ENCODE results near the gene FIBCD1. TPM values are rescaled to one million over a fixed set of nuclear protein-coding genes. Genes with fewer than 3 reads are reported as not detected.
"Not testable (repeated sequence)": the region's sequence is repeated elsewhere in the genome, so short reads cannot be mapped to it uniquely, and the experiment has no call there.

The FIBCD1 gene
- total RNA-seq, 1 experiment from 2014 or later = 7.1 TPM

GRCh38 chr9:130955947-130956621 is 17.0 kb upstream of the FIBCD1 start:
- Histone ChIP-seq H3K4me2 (ENCODE audit: insufficient read depth, insufficient read length, low read length) (no peak overlapping the region), H2AK5ac (ENCODE audit: insufficient read length, low read length) (no peak overlapping the region), H3K4ac (ENCODE audit: low read depth, low read length) (no peak overlapping the region), H3K9ac (ENCODE audit: extremely low read depth, insufficient read length, low read length) (no peak overlapping the region), H2BK5ac (ENCODE audit: insufficient read length, low read length) (no peak overlapping the region), H4K8ac (replicated peaks; ENCODE audit: insufficient read length, low read depth, low read length) (no peak overlapping the region), H3K79me1 (ENCODE audit: insufficient read depth, low read depth, low read length, poor library complexity, severe bottlenecking) (no peaks in the 10 kb centered on the region), H3T11ph (ENCODE audit: low read length) (no peak overlapping the region), H2BK20ac (ENCODE audit: low read depth, low read length, poor library complexity, severe bottlenecking) (no peak overlapping the region), H4K91ac (ENCODE audit: insufficient read length, low read depth, low read length) (no peak overlapping the region), H3K79me2 (ENCODE audit: insufficient read depth, low read length) (no peaks in the 10 kb centered on the region), H2BK120ac (ENCODE audit: low read depth, low read length, poor library complexity, severe bottlenecking) (no peak overlapping the region), H3K23me2 (ENCODE audit: insufficient read length, low read depth, low read length, poor library complexity, severe bottlenecking) (no peaks in the 10 kb centered on the region), H4K5ac (ENCODE audit: insufficient read length, low read depth, low read length) (no peak overlapping the region), H2AFZ (ENCODE audit: low read length) (no peak overlapping the region), H4K20me1 (ENCODE audit: control insufficient read depth, insufficient read depth, insufficient read length) (no peaks in the 10 kb centered on the region), H3K4me1 (ENCODE audit: insufficient read depth, low read length) (no peaks in the 10 kb centered on the region), H3K14ac (ENCODE audit: insufficient read depth, low read length) (no peak overlapping the region), H3K23ac (ENCODE audit: insufficient read length, low read depth, low read length) (no peak overlapping the region), H3K9me3 (ENCODE audit: control insufficient read depth, low read depth, low read length) (no peaks in the 10 kb centered on the region), H3K56ac (ENCODE audit: insufficient read length, low read depth, low read length) (no peak overlapping the region), H2BK15ac (ENCODE audit: low read depth, low read length) (no peak overlapping the region), H2BK12ac (ENCODE audit: insufficient read length, low read depth, low read length) (no peak overlapping the region), H3K27ac (ENCODE audit: insufficient read length, low read depth, low read length) (no peak overlapping the region), H3K27me3 (ENCODE audit: insufficient read depth, low read length) (no peaks in the 10 kb centered on the region), H3K18ac (ENCODE audit: insufficient read length, low read depth, low read length) (no peak overlapping the region)
- TF ChIP-seq, protein P1, sequence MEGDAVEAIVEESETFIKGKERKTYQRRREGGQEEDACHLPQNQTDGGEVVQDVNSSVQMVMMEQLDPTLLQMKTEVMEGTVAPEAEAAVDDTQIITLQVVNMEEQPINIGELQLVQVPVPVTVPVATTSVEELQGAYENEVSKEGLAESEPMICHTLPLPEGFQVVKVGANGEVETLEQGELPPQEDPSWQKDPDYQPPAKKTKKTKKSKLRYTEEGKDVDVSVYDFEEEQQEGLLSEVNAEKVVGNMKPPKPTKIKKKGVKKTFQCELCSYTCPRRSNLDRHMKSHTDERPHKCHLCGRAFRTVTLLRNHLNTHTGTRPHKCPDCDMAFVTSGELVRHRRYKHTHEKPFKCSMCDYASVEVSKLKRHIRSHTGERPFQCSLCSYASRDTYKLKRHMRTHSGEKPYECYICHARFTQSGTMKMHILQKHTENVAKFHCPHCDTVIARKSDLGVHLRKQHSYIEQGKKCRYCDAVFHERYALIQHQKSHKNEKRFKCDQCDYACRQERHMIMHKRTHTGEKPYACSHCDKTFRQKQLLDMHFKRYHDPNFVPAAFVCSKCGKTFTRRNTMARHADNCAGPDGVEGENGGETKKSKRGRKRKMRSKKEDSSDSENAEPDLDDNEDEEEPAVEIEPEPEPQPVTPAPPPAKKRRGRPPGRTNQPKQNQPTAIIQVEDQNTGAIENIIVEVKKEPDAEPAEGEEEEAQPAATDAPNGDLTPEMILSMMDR (conservative IDR thresholded peaks at IDR 0.05) = no peak
- Mint-ChIP-seq H3K4me1 (peaks cover 6 to 11% of the 10 kb centered on the region in 2 experiments), H3K27me3 (ENCODE audit: low read depth) (peaks cover 11% of the 10 kb centered on the region), H3K36me3 (ENCODE audit: insufficient read depth in 1 of 3, low read depth in 3 of 3) (peaks cover 4 to 12% (median 5%) of the 10 kb centered on the region in 3 experiments), H3K27ac (peak overlapping the region in 1 of 3 experiments; percentile 71; a peak in 1 of 7 replicates), H3K4me3 (no peak overlapping the region), H3K9me3 (peaks cover 10 to 15% of the 10 kb centered on the region in 2 experiments)
- WGBS (ENCODE audit: extremely low coverage, insufficient read length, low lambda C conversion rate) = no CpG with 5 or more reads among the region's 18 CpGs
- no peak for DNase-seq

- H3K79me2 ChIP-seq (ENCODE audit: insufficient read depth, low read length); H4K8ac ChIP-seq (replicated peaks; ENCODE audit: insufficient read length, low read depth, low read length); H4K5ac ChIP-seq (ENCODE audit: insufficient read length, low read depth, low read length); H3K27me3 ChIP-seq (ENCODE audit: insufficient read depth, low read length); H4K20me1 ChIP-seq (ENCODE audit: control insufficient read depth, insufficient read depth, insufficient read length); H2BK120ac ChIP-seq (ENCODE audit: low read depth, low read length, poor library complexity, severe bottlenecking); H3K23me2 ChIP-seq (ENCODE audit: insufficient read length, low read depth, low read length, poor library complexity, severe bottlenecking); H3K4me3 Mint-ChIP-seq; H3K9me3 ChIP-seq (ENCODE audit: control insufficient read depth, low read depth, low read length); H2BK15ac ChIP-seq (ENCODE audit: low read depth, low read length); H2BK5ac ChIP-seq (ENCODE audit: insufficient read length, low read length); H3K27ac ChIP-seq (ENCODE audit: insufficient read length, low read depth, low read length); H3K4ac ChIP-seq (ENCODE audit: low read depth, low read length); H3K4me2 ChIP-seq (ENCODE audit: insufficient read depth, insufficient read length, low read length); H3K18ac ChIP-seq (ENCODE audit: insufficient read length, low read depth, low read length); H3K56ac ChIP-seq (ENCODE audit: insufficient read length, low read depth, low read length); H2AFZ ChIP-seq (ENCODE audit: low read length); H3K27ac Mint-ChIP-seq; H3K23ac ChIP-seq (ENCODE audit: insufficient read length, low read depth, low read length); H3T11ph ChIP-seq (ENCODE audit: low read length); H3K14ac ChIP-seq (ENCODE audit: insufficient read depth, low read length); H4K91ac ChIP-seq (ENCODE audit: insufficient read length, low read depth, low read length); H3K4me1 ChIP-seq (ENCODE audit: insufficient read depth, low read length); DNase-seq; H3K9ac ChIP-seq (ENCODE audit: extremely low read depth, insufficient read length, low read length); H2AK5ac ChIP-seq (ENCODE audit: insufficient read length, low read length); H2BK20ac ChIP-seq (ENCODE audit: low read depth, low read length, poor library complexity, severe bottlenecking); H3K79me1 ChIP-seq (ENCODE audit: insufficient read depth, low read depth, low read length, poor library complexity, severe bottlenecking); H2BK12ac ChIP-seq (ENCODE audit: insufficient read length, low read depth, low read length): not testable (repeated sequence)
- 100% methylated on average over 1 of the region's 2 CpGs for WGBS (ENCODE audit: extremely low coverage, insufficient read length, low lambda C conversion rate)
- Mint-ChIP-seq H3K9me3 (peaks cover 16 to 18% of the 10 kb centered on the region in 2 experiments), H3K36me3 (ENCODE audit: insufficient read depth in 1 of 3, low read depth in 3 of 3) (peaks cover 4 to 12% (median 7%) of the 10 kb centered on the region in 3 experiments), H3K4me1 (peaks cover 6 to 11% of the 10 kb centered on the region in 2 experiments), H3K27me3 (ENCODE audit: low read depth) (peaks cover 23% of the 10 kb centered on the region)
These were observed 15.9 kb upstream of the FIBCD1 start for GRCh38 chr9:130954925-130955324.

All from H9 (cell line).